Esophagus squamous epithelium (tissue), 4 donors: ENCODE data around the gene APBA2.

ENCODE experiments used
- CTCF ChIP-seq, 6 experiments: fragments of 450-650 bp in 4 of 6; fragments of 200-600 bp in 2 of 6; sonication (generic) in 2 of 6; IDR thresholded peaks; one replicate each; pipeline ENCODE4 v1.5.1; 2016 to 2019; ENCODE audit warnings: antibody characterized with exemption in 6 of 6, mild to moderate bottlenecking in 4 of 6, moderate library complexity in 4 of 6
- POLR2A ChIP-seq, 4 donors: fragments of 450-650 bp; IDR thresholded peaks; one replicate each; pipeline ENCODE4 v1.6.1; 2017; ENCODE audit warnings: antibody characterized with exemption in 4 of 4, mild to moderate bottlenecking in 4 of 4, moderate library complexity in 3 of 4

DNA sequence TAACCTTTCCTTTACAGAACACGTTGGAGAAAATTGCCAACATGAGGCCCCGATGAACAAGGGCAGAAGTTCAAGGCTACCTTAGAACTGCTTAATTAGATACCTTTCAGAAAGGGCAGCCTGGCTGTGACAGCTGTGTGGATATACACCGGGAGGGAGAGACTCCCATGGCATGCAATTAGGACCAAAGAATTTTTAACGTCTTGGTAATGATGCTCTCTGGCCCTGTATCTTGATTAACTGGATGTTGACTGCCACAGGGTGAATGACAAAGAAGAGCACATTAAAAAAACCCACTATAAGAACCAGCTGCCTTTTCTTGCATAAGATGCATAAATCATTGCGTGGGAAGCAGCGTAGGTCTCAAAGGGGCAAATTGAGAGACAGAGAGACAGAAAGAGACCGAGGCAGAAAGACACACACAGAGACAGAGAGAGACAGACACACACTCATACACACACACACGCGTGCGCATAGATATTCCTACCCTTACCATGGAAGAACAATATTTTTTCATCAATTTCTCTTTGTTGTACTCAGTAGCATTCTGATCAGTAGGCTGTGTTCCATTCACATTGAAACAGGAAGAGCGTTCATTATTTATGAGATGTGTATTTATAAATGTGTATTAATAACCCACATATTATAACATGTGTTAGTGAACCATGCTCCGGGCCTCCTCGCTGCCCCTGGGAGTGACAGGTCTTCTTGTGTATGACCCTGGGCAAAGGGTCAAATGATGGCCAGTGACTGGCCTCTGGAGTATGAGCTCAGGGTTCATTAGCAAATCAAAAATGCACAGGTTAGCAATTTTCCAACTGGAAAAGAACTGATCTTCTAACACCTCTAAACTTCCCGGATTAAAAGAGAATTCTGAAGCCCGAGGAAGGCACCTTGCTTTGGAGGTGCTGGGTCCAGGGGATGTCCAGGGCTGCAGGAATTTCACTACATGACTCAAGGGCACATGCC is 265.0 kb downstream of the APBA2 start:
- no peak for TF ChIP-seq CTCF (IDR thresholded peaks at IDR 0.05)
- no peak for TF ChIP-seq POLR2A (IDR thresholded peaks at IDR 0.05)
